Astrocyte of the cerebellum (primary cell): Measurements from ENCODE around the gene FKBP1A.

Experiments used
- DNase-seq: peaks from one replicate; pipeline ENCODE4 v3.0.0-alpha.2; 2011; ENCODE audit warnings: low read depth
- H3K4me3 ChIP-seq: 2 replicates; pipeline ENCODE4 v1.5.1; 2011; ENCODE audit warnings: mild to moderate bottlenecking, low read depth, low read length, moderate library complexity
- in situ Hi-C: cut with HindIII; loops from 2 replicates; pipeline ENCODE4 v1.10.0; 2017; ENCODE audit warnings: low sequenced_read_pairs
- TF ChIP-seq, protein P1 (sequence below): IDR thresholded peaks from 2 replicates; pipeline ENCODE4 v1.5.1; 2012; ENCODE audit warnings: low read length, low read depth, moderate library complexity, mild to moderate bottlenecking; ENCODE audit errors: missing control alignments

Gene FKBP1A

GRCh38 chr20:1381753-1382591 lies 10.9 kb downstream of the FKBP1A start:
- no peak for DNase-seq
- H3K4me3 ChIP-seq: no peak overlapping the region
- TF ChIP-seq, protein P1, sequence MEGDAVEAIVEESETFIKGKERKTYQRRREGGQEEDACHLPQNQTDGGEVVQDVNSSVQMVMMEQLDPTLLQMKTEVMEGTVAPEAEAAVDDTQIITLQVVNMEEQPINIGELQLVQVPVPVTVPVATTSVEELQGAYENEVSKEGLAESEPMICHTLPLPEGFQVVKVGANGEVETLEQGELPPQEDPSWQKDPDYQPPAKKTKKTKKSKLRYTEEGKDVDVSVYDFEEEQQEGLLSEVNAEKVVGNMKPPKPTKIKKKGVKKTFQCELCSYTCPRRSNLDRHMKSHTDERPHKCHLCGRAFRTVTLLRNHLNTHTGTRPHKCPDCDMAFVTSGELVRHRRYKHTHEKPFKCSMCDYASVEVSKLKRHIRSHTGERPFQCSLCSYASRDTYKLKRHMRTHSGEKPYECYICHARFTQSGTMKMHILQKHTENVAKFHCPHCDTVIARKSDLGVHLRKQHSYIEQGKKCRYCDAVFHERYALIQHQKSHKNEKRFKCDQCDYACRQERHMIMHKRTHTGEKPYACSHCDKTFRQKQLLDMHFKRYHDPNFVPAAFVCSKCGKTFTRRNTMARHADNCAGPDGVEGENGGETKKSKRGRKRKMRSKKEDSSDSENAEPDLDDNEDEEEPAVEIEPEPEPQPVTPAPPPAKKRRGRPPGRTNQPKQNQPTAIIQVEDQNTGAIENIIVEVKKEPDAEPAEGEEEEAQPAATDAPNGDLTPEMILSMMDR: no peak
- in situ Hi-C loops: no loop called here

GRCh38 chr20:1378735-1379125 lies 14.1 kb downstream of the FKBP1A start:
- in situ Hi-C loops: no loop called here
- no peak overlapping the region for H3K4me3 ChIP-seq
- no peak for DNase-seq
- TF ChIP-seq, protein P1: no peak

DNA sequence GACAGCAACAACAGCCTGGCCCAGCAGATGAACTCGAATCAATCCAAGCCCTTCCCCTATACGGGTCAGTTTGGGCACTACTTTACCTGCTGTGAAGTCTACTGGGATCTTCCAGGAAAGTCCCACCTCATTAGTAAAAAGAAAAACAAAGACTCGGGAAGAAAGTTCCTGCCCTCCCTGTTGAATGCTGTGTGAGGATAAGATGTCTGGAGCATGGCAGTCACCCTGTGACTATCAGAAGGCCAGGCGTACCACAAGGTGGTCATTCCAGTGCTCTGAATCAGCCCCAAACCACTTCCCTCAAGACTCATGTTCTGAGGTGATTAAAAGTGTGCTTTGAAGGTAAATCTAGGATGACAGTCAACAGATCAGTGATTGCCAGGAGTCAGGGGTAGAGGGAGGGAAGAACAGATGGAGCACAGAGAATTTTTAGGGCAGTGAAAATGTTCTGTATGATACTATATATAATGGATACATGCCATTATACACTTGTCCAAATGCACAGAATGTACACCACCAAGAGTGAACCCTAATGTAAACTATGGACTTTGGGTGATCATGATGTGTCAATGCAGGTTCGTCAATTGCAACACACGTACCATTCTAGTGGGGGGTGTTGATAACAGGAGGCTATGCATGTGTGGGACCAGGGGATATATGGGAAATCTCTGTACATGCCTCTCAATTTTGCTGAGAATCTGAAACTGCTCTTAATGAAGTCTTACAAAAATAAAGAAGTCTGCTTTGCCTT lies 14.7 kb downstream of the FKBP1A start:
- in situ Hi-C loops: no loop called here
- no peak for DNase-seq
- TF ChIP-seq, protein P1: no peak
- no peak overlapping the region for H3K4me3 ChIP-seq

DNA sequence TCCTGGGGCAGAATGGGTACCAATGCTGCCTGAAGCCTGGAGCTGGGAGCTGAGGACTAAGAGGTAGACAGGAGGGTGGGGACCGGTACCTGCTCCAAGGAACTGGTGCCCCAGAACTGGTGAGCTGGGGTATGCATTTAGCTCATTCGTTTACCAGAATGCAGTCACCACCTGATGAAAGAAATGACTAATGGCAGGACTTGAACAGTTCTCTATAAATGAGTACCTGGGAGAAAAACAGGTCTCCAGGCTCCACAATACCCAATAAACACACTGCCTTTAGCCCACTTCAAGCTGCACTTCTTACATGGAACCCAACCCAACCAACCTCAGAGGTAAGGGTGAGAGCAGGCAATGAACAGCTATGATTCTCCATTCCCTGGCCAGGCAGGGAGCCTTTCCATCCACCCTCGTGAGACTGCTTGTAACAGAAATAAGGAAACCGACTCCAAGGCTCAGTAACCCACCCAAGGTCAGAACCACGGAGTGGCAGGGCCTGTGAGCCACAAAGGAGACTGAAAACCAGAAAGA lies 15.4 kb downstream of the FKBP1A start:
- TF ChIP-seq, protein P1: no peak
- DNase-seq: no peak
- in situ Hi-C loops: no loop called here
- H3K4me3 ChIP-seq: no peak overlapping the region

- in situ Hi-C loops: no loop called here
- H3K4me3 ChIP-seq: no peak overlapping the region
- no peak for DNase-seq
- TF ChIP-seq, protein P1: no peak
These were observed 16.2 kb downstream of the FKBP1A start for GRCh38 chr20:1376408-1377270.

DNA sequence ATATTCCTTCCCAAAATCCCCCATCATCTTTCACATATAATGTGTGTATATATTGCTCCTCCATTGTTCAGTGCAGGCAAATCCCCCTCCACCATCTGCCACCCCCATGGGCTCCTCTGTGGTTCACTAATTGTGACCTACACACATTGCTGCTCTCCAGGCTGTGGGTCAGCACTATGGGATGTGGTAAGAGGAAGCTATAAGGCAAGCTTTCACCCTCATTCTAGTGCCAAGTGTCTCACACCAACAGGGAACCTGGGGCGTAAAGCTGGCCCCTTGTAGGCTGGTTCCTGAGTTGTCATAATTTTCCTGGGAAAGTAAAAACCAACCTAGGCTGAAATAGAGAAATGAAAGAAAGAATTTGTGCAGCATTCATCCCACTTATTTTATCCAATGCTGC lies 16.8 kb downstream of the FKBP1A start:
- in situ Hi-C loops: no loop called here
- TF ChIP-seq, protein P1: no peak
- DNase-seq: no peak
- H3K4me3 ChIP-seq: no peak overlapping the region
